ENCODE data around the gene SLC25A5.

Gene SLC25A5

GRCh38 chrX:119505945-119506344, 37.7 kb downstream of the SLC25A5 start:
- DNase-seq (ENCODE audit: low spot score): no peak

- no peak for DNase-seq (ENCODE audit: low spot score)
Observed at GRCh38 chrX:119507206-119507605, 39.0 kb downstream of the SLC25A5 start.

- peak; percentile 57 for DNase-seq (ENCODE audit: low spot score)
Observed at GRCh38 chrX:119512146-119512800, 44.0 kb downstream of the SLC25A5 start.

- peak; percentile 44 for DNase-seq (ENCODE audit: low spot score)
Observed at GRCh38 chrX:119516157-119516702, 48.0 kb downstream of the SLC25A5 start.

- DNase-seq (ENCODE audit: low spot score): no peak
Observed at GRCh38 chrX:119518371-119518770, 50.1 kb downstream of the SLC25A5 start.
